SK-N-SH treated with all-trans-retinoic acid at 6 μM for 48 hours (cell line): ENCODE measurements around the gene NCKAP5.

ENCODE experiments used
- ATAC-seq: fragments of 200-7000 bp; cut with Tn5 transposase; 3 replicates; pipeline ENCODE4 v1.9.1; 2020; ENCODE audit warnings: mild to moderate bottlenecking, moderate library complexity
- ARNTL ChIP-seq: fragments of 450-650 bp; formaldehyde crosslinking; IDR thresholded peaks from 2 replicates; pipeline ENCODE4 v1.5.0; 2020; ENCODE audit warnings: low read depth, mild to moderate bottlenecking, moderate library complexity, borderline replicate concordance
- BACH2 ChIP-seq: fragments of 250-450 bp; sonication (Bioruptor Pico); IDR thresholded peaks from 2 replicates; pipeline ENCODE4 v1.9.0; 2021; ENCODE audit warnings: mild to moderate bottlenecking, borderline replicate concordance
- CSDC2 ChIP-seq: fragments of 250-450 bp; sonication (Bioruptor Pico); IDR thresholded peaks from 2 replicates; pipeline ENCODE4 v1.5.0; 2020; ENCODE audit warnings: mild to moderate bottlenecking, moderate library complexity
- CSRNP3 ChIP-seq: fragments of 250-450 bp; sonication (Bioruptor Pico); IDR thresholded peaks from 2 replicates; pipeline ENCODE4 v1.5.1; 2021; ENCODE audit warnings: mild to moderate bottlenecking, moderate library complexity
- ESRRG ChIP-seq: fragments of 250-450 bp; sonication (Bioruptor Pico); IDR thresholded peaks from 2 replicates; pipeline ENCODE4 v1.6.1; 2021; ENCODE audit warnings: mild to moderate bottlenecking
- GLIS3 ChIP-seq: fragments of 250-450 bp; sonication (Bioruptor Pico); IDR thresholded peaks from 2 replicates; pipeline ENCODE4 v1.5.0; 2020; ENCODE audit warnings: mild to moderate bottlenecking, moderate library complexity
- ISL1 ChIP-seq: fragments of 250-450 bp; sonication (Bioruptor Pico); IDR thresholded peaks from 2 replicates; pipeline ENCODE4 v2.1.2; 2022; ENCODE audit warnings: mild to moderate bottlenecking, moderate library complexity
- OSR1 ChIP-seq: fragments of 250-450 bp; sonication (Bioruptor Pico); IDR thresholded peaks from 2 replicates; pipeline ENCODE4 v1.8.0; 2022; ENCODE audit warnings: moderate library complexity, mild to moderate bottlenecking, inconsistent platforms
- PATZ1 ChIP-seq: fragments of 250-450 bp; sonication (Bioruptor Pico); IDR thresholded peaks from 2 replicates; pipeline ENCODE4 v1.8.0; 2020; ENCODE audit warnings: mild to moderate bottlenecking, moderate library complexity, borderline replicate concordance
- POU6F1 ChIP-seq: fragments of 250-450 bp; sonication (Bioruptor Pico); IDR thresholded peaks from 2 replicates; pipeline ENCODE4 v1.8.0; 2021; ENCODE audit warnings: low read depth, mild to moderate bottlenecking, moderate library complexity, borderline replicate concordance
- PPARA ChIP-seq: fragments of 250-450 bp; sonication (Bioruptor Pico); IDR thresholded peaks from 2 replicates; pipeline ENCODE4 v1.5.0; 2020; ENCODE audit warnings: mild to moderate bottlenecking, borderline replicate concordance
- RARB ChIP-seq: fragments of 250-450 bp; sonication (Bioruptor Pico); IDR thresholded peaks from 2 replicates; pipeline ENCODE4 v1.8.0; 2021; ENCODE audit warnings: mild to moderate bottlenecking, moderate library complexity
- SNAI2 ChIP-seq: fragments of 250-450 bp; sonication (Bioruptor Pico); IDR thresholded peaks from 2 replicates; pipeline ENCODE4 v1.5.0; 2020; ENCODE audit warnings: mild to moderate bottlenecking, moderate library complexity
- TCF4 ChIP-seq: fragments of 250-450 bp; sonication (Bioruptor Pico); IDR thresholded peaks from 2 replicates; pipeline ENCODE4 v1.8.0; 2021; ENCODE audit warnings: mild to moderate bottlenecking, moderate library complexity, borderline replicate concordance
- TOX ChIP-seq: fragments of 250-450 bp; sonication (Bioruptor Pico); IDR thresholded peaks from 2 replicates; pipeline ENCODE4 v1.8.0; 2021; ENCODE audit warnings: mild to moderate bottlenecking, moderate library complexity, borderline replicate concordance
- TSHZ2 ChIP-seq: fragments of 250-450 bp; sonication (Bioruptor Pico); IDR thresholded peaks from 2 replicates; pipeline ENCODE4 v1.5.0; 2020; ENCODE audit warnings: mild to moderate bottlenecking, moderate library complexity
- ZC3H10 ChIP-seq: fragments of 250-450 bp; sonication (Bioruptor Pico); IDR thresholded peaks from 2 replicates; pipeline ENCODE4 v1.5.1; 2021; ENCODE audit warnings: mild to moderate bottlenecking, moderate library complexity
- ZFP3 ChIP-seq: fragments of 250-450 bp; sonication (Bioruptor Pico); IDR thresholded peaks from 2 replicates; pipeline ENCODE4 v1.5.0; 2020; ENCODE audit warnings: mild to moderate bottlenecking, moderate library complexity
- ZFP30 ChIP-seq: fragments of 450-650 bp; formaldehyde crosslinking; IDR thresholded peaks from 2 replicates; pipeline ENCODE4 v1.5.0; 2022; ENCODE audit warnings: mild to moderate bottlenecking, moderate library complexity
- ZNF565 ChIP-seq: fragments of 450-650 bp; formaldehyde crosslinking; conservative IDR thresholded peaks from 2 replicates; pipeline ENCODE4 v1.5.0; 2020; ENCODE audit warnings: low read depth, mild to moderate bottlenecking, moderate library complexity
- ZNF70 ChIP-seq: fragments of 450-650 bp; formaldehyde crosslinking; IDR thresholded peaks from 2 replicates; pipeline ENCODE4 v1.5.0; 2020; ENCODE audit warnings: mild to moderate bottlenecking, moderate library complexity
- ZNF8 ChIP-seq: fragments of 450-650 bp; formaldehyde crosslinking; IDR thresholded peaks from 2 replicates; pipeline ENCODE4 v1.5.0; 2020; ENCODE audit warnings: mild to moderate bottlenecking, moderate library complexity

Gene NCKAP5

GRCh38 chr2:133489146-133489545, 79.1 kb downstream of the NCKAP5 start:
- TF ChIP-seq TSHZ2 (CRISPR knock-in tag): no peak
- no peak for TF ChIP-seq GLIS3 (CRISPR knock-in tag)
- ATAC-seq: no peak

GRCh38 chr2:133486771-133487191, 81.5 kb downstream of the NCKAP5 start:
- no peak for TF ChIP-seq SNAI2
- TF ChIP-seq ZNF8: no peak
- TF ChIP-seq GLIS3 (CRISPR knock-in tag): no peak
- TF ChIP-seq CSDC2 (CRISPR knock-in tag): no peak
- no peak for TF ChIP-seq RARB (CRISPR knock-in tag)
- TF ChIP-seq TCF4: no peak
- no peak for TF ChIP-seq ESRRG (CRISPR knock-in tag)
- TF ChIP-seq PPARA: no peak
- no peak for TF ChIP-seq ARNTL (CRISPR knock-in tag)
- no peak for TF ChIP-seq ISL1
- no peak for TF ChIP-seq PATZ1 (CRISPR knock-in tag)
- TF ChIP-seq ZNF565 (CRISPR knock-in tag): no peak
- no peak for TF ChIP-seq CSRNP3 (CRISPR knock-in tag)
- no peak for TF ChIP-seq ZFP30 (CRISPR knock-in tag)
- TF ChIP-seq OSR1 (CRISPR knock-in tag): no peak
- TF ChIP-seq BACH2 (CRISPR knock-in tag): no peak
- no peak for TF ChIP-seq ZNF70
- no peak for TF ChIP-seq POU6F1 (CRISPR knock-in tag)
- TF ChIP-seq TOX (CRISPR knock-in tag): no peak
- no peak for ATAC-seq

GRCh38 chr2:133485868-133486267, 82.4 kb downstream of the NCKAP5 start:
- TF ChIP-seq PATZ1 (CRISPR knock-in tag) (no peak), SNAI2 (no peak), ZFP3 (CRISPR knock-in tag) (no peak), ZNF565 (CRISPR knock-in tag) (no peak), CSDC2 (CRISPR knock-in tag) (no peak), RARB (CRISPR knock-in tag) (no peak), ARNTL (CRISPR knock-in tag) (no peak), ZFP30 (CRISPR knock-in tag) (no peak), TOX (CRISPR knock-in tag) (no peak), CSRNP3 (CRISPR knock-in tag) (no peak), ZNF8 (no peak), ZC3H10 (CRISPR knock-in tag) (no peak), ESRRG (CRISPR knock-in tag) (no peak), GLIS3 (CRISPR knock-in tag) (no peak), TSHZ2 (CRISPR knock-in tag) (no peak), ZNF70 (no peak), OSR1 (CRISPR knock-in tag) (no peak), PPARA (no peak), ISL1 (no peak)
- ATAC-seq: no peak
